NCI-H2196 (cell line): ENCODE data around the gene PET100.

Source experiments
- DNase-seq: peaks from one replicate; lab custom pipeline; 2025; ENCODE audit not compliant: unreplicated experiment; lab: John Stamatoyannopoulos, UW

PET100 gene

GRCh38 chr19:7677669-7678311, 48.2 kb downstream of the PET100 start:
- no peak for DNase-seq

- no peak for DNase-seq
These were observed 49.6 kb downstream of the PET100 start for GRCh38 chr19:7678971-7679751.

GRCh38 chr19:7679771-7680605, 50.4 kb downstream of the PET100 start:
- no peak for DNase-seq

GRCh38 chr19:7680606-7681339, 51.2 kb downstream of the PET100 start, which contains the start of gene TRAPPC5:
Gene TRAPPC5 (plus strand): TSS chr19:7680833. CDS start chr19:7682254, 1,421 bp downstream.
- peak; percentile 91 for DNase-seq
